ENCODE data around the gene ATP2C1. TPM values are rescaled to one million over a fixed set of nuclear protein-coding genes. Genes with fewer than 3 reads are reported as not detected.

The ATP2C1 gene
- total RNA-seq, 2 experiments from 2014 or later: 46.4 to 46.8 TPM

DNA sequence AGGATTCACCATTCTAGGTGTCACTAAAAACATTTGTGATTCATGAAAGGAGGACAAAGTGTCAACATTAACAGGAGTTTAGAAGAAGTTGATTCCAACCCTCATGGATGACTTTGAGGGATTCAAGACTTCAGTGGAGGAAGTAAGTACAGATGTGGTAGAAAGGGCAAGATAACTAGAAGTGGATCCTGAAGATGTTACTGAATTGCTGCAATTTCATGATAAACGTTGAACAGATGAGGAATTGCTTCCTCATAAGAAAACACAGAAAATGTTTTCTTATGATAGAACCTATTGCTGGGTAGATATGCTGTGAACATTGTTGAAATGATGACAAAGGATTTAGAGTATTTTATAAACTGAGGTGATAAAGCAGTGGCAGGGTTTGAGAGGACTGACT lies 23.5 kb upstream of the ATP2C1 start:
- TF ChIP-seq, protein P1, sequence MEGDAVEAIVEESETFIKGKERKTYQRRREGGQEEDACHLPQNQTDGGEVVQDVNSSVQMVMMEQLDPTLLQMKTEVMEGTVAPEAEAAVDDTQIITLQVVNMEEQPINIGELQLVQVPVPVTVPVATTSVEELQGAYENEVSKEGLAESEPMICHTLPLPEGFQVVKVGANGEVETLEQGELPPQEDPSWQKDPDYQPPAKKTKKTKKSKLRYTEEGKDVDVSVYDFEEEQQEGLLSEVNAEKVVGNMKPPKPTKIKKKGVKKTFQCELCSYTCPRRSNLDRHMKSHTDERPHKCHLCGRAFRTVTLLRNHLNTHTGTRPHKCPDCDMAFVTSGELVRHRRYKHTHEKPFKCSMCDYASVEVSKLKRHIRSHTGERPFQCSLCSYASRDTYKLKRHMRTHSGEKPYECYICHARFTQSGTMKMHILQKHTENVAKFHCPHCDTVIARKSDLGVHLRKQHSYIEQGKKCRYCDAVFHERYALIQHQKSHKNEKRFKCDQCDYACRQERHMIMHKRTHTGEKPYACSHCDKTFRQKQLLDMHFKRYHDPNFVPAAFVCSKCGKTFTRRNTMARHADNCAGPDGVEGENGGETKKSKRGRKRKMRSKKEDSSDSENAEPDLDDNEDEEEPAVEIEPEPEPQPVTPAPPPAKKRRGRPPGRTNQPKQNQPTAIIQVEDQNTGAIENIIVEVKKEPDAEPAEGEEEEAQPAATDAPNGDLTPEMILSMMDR (IDR thresholded peaks at IDR 0.05): no peak
- peaks cover 2% of the 10 kb centered on the region for H3K9me3 Mint-ChIP-seq
- ATAC-seq: no peak
- CTCF ChIA-PET: interaction anchor here (1.0 kb wide), 1 partner anchor 11 kb away, joined by 4 read pairs; no protein-coding TSS in a partner anchor
- H3K4me3 Mint-ChIP-seq: no peak overlapping the region
- no peak for DNase-seq
- no peaks in the 10 kb centered on the region for H3K27me3 Mint-ChIP-seq
- H3K4me1 Mint-ChIP-seq (ENCODE audit: low read depth): no peaks in the 10 kb centered on the region
- intact Hi-C loops (cut with micrococcal nuclease): no loop called here
- POLR2A ChIA-PET: no interaction called here
- no peak overlapping the region for H3K27ac Mint-ChIP-seq
- H3K36me3 Mint-ChIP-seq (ENCODE audit: low read depth): no peaks in the 10 kb centered on the region

DNA sequence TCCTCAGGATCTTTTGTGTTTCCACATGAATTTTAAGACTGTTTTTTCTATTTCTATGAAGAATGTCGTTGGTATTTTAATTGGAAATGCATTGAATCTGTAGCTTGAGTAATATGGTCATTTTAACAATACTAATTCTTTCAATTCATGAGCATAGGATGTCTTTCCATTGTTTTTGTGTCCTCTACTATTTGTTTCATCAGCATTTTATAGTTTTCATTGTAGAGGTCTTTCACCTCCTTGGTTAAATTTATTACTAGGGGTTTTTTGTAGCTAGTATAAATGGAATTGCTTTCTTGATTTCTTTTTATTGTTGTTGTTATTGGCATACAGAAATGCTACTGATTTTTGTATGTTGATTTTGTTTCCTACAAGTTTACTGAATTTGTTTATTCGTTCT lies 17.3 kb upstream of the ATP2C1 start:
- CTCF ChIA-PET: interaction anchor here (1.6 kb wide), 1 partner anchor 17 kb away, joined by 3 read pairs; no protein-coding TSS in a partner anchor
- Mint-ChIP-seq H3K9me3 (peaks cover 19% of the 10 kb centered on the region), H3K27me3 (peaks cover 4% of the 10 kb centered on the region), H3K4me3 (no peak overlapping the region), H3K4me1 (ENCODE audit: low read depth) (no peaks in the 10 kb centered on the region), H3K36me3 (ENCODE audit: low read depth) (peaks cover 2% of the 10 kb centered on the region), H3K27ac (no peak overlapping the region)
- intact Hi-C loops (cut with micrococcal nuclease): no loop called here
- TF ChIP-seq, protein P1 (IDR thresholded peaks at IDR 0.05): no peak
- no peak for DNase-seq
- ATAC-seq: no peak
- POLR2A ChIA-PET: no interaction called here

- TF ChIP-seq, protein P1 (IDR thresholded peaks at IDR 0.05): no peak
- ATAC-seq: no peak
- H3K9me3 Mint-ChIP-seq: peaks cover 19% of the 10 kb centered on the region
- peaks cover 2% of the 10 kb centered on the region for H3K36me3 Mint-ChIP-seq (ENCODE audit: low read depth)
- H3K4me1 Mint-ChIP-seq (ENCODE audit: low read depth): no peaks in the 10 kb centered on the region
- no peak overlapping the region for H3K4me3 Mint-ChIP-seq
- no peak for DNase-seq
- CTCF ChIA-PET: interaction anchor here (1.4 kb wide), 1 partner anchor 15 kb away, joined by 4 read pairs; the partner anchor contains the start of gene ATP2C1
- peaks cover 7% of the 10 kb centered on the region for H3K27me3 Mint-ChIP-seq
- POLR2A ChIA-PET: interaction anchor here (1.1 kb wide), 1 partner anchor 19 kb away, joined by 4 read pairs; no protein-coding TSS in a partner anchor
- intact Hi-C loops (cut with micrococcal nuclease): no loop called here
- no peak overlapping the region for H3K27ac Mint-ChIP-seq
These were observed 15.4 kb upstream of the ATP2C1 start for GRCh38 chr3:130878464-130878863.

DNA sequence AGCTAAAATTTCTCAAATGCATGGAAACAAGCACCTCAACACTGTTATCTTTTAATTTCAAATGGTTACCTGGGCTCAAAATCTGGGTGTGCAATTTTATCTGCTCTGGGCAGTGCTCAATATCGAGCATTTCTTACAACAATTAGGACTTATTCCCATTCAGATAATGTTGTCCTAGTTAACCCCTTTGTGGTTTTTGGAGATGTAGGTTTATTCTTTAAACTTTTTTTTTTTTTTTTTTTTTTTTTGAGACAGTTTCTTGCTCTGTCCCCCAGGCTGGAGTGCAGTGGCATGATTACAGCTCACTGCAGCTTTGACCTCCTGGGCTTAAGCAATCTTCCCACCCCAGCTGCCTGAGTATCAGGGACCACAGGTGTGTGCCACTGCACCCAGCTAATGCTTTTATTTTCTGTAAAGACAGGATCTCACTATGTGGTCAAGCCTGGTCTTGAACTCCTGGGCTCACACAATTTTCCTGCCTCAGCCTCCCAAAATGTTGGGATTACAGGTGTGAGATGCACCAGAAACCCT lies 4.4 kb upstream of the ATP2C1 start:
- TF ChIP-seq, protein P1 (IDR thresholded peaks at IDR 0.05): no peak
- no peak for ATAC-seq
- Mint-ChIP-seq H3K4me1 (ENCODE audit: low read depth) (peaks cover 3% of the 10 kb centered on the region), H3K27ac (no peak overlapping the region), H3K36me3 (ENCODE audit: low read depth) (peaks cover under 1% of the 10 kb centered on the region), H3K9me3 (no peaks in the 10 kb centered on the region), H3K4me3 (no peak overlapping the region), H3K27me3 (peaks cover 9% of the 10 kb centered on the region)
- DNase-seq: no peak
- ChIA-PET POLR2A (no interaction called here), CTCF (interaction anchor here (1.0 to 9.2 kb wide), 2 partner anchors 129 to 190 kb away, joined by 3 to 125 read pairs; no protein-coding TSS in a partner anchor)
- intact Hi-C loops (cut with micrococcal nuclease): no loop called here

DNA sequence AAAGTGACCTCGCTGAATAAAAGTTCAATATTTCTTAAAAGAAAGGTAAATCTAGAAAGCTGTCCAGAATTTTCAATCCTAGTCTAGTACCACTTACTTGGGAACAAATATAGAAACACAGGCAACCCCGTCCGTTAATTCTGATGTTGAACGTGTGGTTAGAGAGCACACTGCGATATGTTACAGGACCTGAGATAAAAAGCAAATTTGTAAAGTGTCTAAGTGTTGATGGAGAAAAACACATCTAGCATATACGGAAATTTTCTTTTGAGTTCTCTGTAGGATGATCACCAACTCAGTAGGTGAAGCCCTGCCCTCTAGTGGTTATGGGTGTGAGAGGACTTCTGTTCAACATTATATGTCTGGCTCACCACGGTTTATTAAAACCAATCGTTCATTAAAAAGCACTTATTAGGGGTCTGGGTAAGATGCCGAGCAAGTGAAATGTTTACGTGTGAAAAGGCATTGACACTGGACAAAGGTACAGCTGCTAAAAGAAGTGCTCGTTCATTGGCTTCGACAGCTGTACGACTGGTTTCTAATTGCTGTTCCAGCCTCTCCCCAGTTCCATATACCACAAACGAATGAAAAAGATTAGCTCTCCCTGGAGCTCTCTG lies 1.0 kb upstream of the ATP2C1 start:
- ChIA-PET CTCF (interaction anchor here (0.7 to 9.2 kb wide), 35 partner anchors 9 to 194 kb away, joined by 3 to 125 read pairs (median 4); partner anchors contain the start of genes ASTE1 and NEK11), POLR2A (interaction anchor here (0.8 to 4.8 kb wide), 12 partner anchors 10 to 145 kb away, joined by 3 to 23 read pairs (median 5); partner anchors contain the start of genes ASTE1, NEK11 and PIK3R4)
- H3K27me3 Mint-ChIP-seq: no peaks in the 10 kb centered on the region
- peak overlapping the region; percentile 97 for H3K4me3 Mint-ChIP-seq
- peak overlapping the region; percentile 98 for H3K27ac Mint-ChIP-seq
- intact Hi-C loops (cut with micrococcal nuclease): loop anchor here (1.0 kb wide), 1 partner anchor 134 kb away; no protein-coding TSS in a partner anchor
- no peaks in the 10 kb centered on the region for H3K9me3 Mint-ChIP-seq
- ATAC-seq (peak; percentile 57), DNase-seq (peak; percentile 84)
- H3K4me1 Mint-ChIP-seq (ENCODE audit: low read depth): peaks cover 32% of the 10 kb centered on the region
- TF ChIP-seq, protein P1 (IDR thresholded peaks at IDR 0.05): peak; percentile 91
- peaks cover 6% of the 10 kb centered on the region for H3K36me3 Mint-ChIP-seq (ENCODE audit: low read depth)

All from activated CD8-positive, alpha-beta T cell treated with anti-CD3 and anti-CD28 coated beads for 36 hours (primary cell).